Vagina (tissue), 2 donors: Measurements from ENCODE around the gene MLANA.

ENCODE experiments used
- CTCF ChIP-seq, 3 experiments: fragments of 450-650 bp in 2 of 3; fragments of 200-600 bp in 1 of 3; sonication (generic) in 1 of 3; IDR thresholded peaks; one replicate each; pipeline ENCODE4 v1.5.1; 2017 to 2019; ENCODE audit warnings: antibody characterized with exemption in 3 of 3, mild to moderate bottlenecking in 2 of 3, moderate library complexity in 2 of 3
- POLR2A ChIP-seq, 2 donors: fragments of 450-650 bp; IDR thresholded peaks; one replicate each; pipeline ENCODE4 v1.6.1; 2017; ENCODE audit warnings: antibody characterized with exemption in 2 of 2, mild to moderate bottlenecking in 2 of 2, moderate library complexity in 2 of 2

GRCh38 chr9:5893591-5894236 is 3.0 kb downstream of the MLANA start:
- TF ChIP-seq CTCF (IDR thresholded peaks at IDR 0.05) (no peak), POLR2A (IDR thresholded peaks at IDR 0.05) (no peak)
